Smooth muscle cell of the brain vasculature (primary cell): ENCODE results near the gene SPTLC2.
"Not testable (repeated sequence)": the region's sequence is repeated elsewhere in the genome, so short reads cannot be mapped to it uniquely, and the experiment has no call there.

Experiments
- DNase-seq: peaks from one replicate; pipeline ENCODE4 v3.0.0-alpha.2; 2012; ENCODE audit warnings: low read depth, low spot score

The SPTLC2 gene

DNA sequence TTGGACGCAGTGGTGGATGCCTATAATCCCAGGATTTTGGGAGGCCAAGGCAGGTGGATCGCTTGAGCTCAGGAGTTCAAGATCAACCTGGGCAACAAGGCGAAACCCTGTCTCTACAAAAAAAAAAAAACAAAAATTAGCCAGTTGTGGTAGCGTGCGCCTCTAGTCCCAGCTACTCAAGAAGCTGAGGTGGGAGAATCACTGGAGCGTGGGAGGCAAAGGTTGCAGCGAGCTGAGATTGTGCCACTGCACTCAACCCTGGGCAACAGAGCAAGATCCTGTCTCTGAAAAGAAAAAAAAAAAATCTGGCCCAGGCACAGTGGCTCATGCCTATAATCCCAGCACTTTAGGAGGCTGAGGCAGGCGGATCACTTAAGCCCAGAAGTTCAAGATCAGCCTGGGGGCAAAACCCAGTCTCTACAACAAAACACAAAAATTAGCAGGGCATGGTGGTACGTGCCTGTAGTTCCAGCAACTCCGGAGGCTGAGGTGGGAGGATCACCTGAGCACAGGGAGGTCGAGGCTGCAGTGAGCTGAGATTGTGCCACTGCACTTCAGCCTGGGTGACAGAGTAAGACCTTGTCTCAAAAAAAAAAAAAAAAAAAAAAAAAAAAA lies 27.9 kb downstream of the SPTLC2 start:
- DNase-seq, result not testable (repeated sequence)

DNA sequence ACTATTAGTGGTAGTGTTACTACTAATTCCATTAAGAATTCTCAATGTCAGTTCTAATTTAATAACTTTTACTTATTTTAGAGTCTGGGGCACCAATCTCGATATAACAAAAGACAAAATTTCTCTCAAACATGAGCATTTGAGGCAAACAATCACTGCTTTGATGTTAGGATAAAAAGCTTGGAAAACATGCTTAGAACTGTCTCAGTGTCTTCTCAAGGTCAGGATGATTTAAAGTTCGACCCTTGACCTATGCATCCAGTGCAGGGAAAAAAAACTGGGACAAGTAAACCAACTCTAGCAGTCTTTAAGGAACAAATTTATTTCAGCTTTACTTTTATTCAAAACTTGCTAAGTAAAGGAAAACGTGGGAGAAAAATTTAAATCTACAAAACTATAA lies 31.1 kb downstream of the SPTLC2 start:
- DNase-seq, result no peak

DNA sequence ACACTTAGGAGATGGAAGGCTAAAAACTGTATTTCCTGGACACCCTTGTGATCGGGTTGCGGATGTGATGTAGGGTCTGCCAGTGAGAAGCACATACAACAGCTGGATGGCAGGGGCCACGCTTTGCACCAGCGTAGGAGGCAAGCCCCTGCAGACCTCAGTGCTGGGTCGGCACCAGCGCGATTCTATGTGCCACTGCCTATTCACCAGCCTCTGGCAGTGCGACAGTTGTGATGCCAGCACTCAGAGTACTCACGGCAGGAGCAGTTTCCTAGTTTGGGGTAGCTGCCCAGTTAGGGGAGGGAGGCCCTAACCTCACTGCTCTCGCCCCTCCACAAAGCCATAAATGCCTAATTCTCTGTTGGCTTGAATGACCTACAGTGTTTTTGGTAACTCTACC lies 31.6 kb downstream of the SPTLC2 start:
- no peak for DNase-seq

DNA sequence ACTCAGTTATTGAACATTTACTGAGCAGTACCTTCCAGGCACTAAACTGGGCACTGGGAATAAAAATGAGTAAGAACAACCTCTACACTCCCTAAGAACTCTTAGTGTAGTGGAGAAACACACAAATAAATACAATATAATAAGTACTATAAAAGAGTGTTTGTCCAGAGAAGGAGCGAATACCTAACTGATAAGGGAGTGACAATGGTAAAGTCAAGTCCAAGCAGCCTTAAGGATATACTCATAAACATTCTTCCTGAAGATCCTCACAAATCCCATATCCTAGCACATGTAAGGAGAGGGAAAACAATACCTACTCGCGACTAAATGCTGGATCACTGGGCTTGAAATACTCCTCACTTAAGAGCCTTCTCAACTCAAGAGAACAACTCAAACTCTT lies 32.8 kb downstream of the SPTLC2 start:
- DNase-seq, result no peak

DNA sequence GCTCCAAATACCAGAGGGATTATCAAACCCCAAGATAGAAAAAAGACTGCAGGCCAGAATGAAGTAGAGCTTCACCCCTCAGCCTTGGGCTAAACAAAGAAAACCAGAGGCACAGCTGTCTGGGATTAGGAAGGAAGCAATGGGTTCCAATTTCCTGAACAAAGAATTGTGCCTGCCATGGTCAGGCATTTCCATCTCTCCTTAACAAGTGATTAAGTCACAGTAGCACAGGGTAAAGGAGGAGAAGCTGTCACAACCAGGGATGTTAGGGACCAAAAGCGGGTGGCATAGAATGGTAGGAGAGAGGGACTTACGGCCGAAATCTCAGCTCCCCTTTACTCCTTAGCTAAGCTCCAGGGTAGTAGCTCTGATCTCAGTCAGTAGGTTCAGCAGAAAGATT lies 33.9 kb downstream of the SPTLC2 start:
- no peak for DNase-seq

DNA sequence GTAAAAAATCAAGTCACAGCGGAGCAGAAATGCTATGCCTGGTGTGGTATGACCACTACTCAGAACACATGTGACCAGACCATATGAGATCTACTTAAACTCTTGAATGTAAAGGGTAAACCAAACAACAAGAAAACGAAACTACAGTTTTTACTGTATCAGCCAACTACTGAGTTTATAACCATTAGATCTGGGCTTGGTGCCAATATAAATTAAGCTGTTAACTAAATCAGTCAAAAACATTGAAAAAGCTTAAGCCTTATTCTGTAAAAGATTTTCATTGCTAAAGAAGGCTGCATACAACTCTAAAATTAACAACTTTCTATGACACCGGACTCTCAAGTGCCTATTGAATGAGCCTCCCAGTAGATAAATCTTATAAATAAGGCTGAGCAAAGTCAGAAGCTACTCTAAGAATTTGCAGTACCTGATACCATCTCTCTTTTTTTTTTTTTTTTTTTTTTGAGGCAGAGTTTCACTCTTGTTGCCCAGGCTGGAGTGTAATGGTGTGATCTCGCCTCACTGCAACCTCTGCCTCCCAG lies 35.4 kb downstream of the SPTLC2 start:
- DNase-seq, result peak; percentile 57

DNA sequence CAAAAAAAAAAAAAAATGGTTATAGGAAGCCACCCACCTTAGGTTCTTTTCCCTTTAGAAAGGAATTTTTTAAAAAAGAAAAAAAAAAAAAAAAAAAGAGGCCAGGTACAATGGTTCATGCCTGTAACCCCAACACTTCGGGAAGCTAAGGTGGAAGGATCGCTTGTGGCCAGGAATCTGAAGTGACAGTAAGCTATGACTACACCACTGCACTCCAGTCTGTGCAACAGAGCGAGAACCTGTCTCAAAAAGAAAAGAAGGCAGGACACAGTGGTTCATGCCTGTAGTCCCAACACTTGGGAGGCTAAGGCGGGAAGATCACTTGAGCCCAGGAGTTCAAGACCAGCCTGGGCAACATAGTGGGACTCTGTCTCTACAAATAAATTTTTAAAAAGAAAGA lies 36.0 kb downstream of the SPTLC2 start:
- DNase-seq, result no peak

DNA sequence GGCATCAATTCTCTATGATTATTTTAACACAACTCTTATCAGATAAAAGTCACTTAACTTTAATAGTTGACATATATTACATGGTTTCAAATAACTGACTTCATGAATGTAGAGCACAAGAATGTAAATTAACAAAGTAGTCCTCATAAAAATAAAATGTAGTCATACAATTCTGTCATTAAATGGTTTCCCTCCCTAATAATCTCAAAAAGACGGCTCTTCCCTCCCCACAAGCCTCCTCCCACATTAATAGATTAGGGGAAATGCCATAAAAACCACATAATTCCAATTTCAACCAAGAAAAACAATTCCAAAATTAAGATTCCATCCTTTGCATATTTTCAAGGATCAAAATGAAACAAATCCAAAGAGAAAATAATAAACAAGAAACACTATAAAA lies 36.7 kb downstream of the SPTLC2 start:
- no peak for DNase-seq

DNA sequence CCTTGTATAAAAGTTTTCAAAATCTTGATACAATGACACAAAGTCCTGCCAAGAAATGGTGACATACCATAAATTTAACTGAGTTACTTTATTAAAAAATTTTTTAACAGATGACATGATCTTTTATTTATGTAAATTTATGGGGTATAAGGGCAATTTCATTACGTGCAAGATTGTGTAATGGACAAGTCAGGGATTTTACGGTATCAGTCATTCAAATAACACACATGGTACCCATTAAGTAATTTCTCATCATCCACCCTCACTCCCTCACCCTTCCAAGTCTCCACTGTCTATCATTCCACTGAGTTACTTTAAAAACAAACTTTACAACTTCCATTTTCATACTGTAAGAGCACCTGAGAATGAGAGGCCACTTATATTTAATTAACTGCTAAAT lies 37.4 kb downstream of the SPTLC2 start:
- no peak for DNase-seq

DNA sequence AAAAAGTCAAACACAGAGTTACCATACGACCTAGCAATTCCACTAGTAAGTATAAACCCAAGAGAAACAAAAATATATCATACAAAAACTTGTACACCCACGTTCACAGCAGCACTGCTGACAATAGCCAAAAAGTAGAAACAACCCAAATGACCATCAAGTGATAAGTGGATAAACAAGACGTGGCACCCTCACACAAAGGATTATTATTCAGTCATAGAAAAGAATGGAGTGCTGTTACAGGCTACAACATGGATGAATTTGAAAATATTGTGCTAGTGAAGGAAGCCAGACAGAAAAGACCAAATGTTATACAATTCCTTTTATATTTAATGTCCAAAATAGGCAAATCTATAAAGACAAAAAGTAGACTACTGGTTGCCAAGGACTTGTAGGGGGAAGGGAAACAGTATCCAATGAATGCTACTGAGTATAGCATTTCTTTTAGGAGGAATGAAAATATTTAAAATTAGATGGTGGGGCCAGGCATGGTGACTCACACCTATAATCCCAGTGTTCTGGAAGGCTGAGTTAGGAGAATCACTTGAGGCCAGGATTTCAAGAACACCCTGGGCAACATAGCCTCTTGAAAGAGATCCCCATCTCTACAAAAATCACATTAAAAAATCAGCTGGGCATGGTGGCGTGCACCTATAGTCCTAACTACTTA lies 41.9 kb downstream of the SPTLC2 start:
- DNase-seq, result no peak

DNA sequence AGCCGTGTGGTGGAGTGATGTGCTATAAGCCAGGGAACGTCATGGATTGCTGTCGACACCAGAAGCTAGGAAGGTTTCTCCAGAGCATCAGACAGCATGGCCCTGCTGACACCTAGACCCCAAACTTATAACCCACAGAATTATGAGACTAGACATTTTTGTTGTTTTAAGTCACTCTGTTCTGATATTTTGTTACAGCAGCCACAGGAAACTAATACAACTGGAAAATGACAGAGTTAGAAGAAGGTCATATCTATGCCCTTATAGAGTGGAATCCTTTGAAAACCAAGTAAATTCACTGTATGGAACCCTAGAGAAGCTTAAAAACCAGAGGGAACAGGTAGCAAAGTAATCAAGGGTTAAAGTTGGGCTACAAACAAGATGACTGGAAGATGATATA lies 42.5 kb downstream of the SPTLC2 start:
- no peak for DNase-seq

DNA sequence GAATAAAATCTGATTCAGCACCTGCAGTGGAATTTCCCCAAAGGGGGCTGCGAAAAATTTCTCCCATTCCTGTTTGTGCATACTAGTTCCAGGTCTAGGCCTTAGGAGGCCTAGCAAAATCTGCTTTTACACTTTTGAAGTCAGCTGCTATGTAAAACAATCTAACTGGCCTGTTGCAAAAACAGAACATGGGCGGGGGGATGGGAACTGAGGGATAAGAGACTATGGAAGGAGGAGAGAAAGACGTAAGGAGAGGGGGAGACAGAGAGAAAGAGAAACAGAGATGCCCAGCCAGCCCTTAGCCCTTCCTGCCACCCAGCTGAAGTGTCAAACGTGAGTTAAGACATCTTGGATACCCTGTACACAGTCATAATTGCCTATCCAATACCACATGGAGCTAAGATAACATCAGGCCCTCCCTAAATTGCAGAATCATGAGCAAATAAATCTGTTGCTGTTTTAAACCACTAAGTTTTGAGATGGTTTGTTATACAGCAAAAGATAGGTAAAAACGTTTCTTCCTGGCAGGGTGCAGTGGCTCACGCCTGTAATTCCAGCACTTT lies 45.6 kb downstream of the SPTLC2 start:
- DNase-seq, result no peak

DNA sequence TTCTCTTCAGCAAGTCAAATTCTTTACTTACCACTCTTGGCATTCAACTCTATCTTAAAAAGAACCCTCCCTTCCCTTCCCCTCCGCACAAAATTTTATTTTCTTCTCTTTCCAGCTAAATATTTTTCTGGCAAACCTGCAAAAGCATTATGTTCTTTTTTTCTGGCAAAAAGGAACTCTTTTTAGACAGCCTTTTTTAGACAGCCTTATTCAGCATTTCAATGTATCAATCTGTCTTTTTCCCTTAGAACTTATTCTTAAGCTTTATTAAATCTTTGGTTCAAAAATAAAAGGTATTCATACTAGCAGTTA lies 50.5 kb downstream of the SPTLC2 start:
- no peak for DNase-seq

DNA sequence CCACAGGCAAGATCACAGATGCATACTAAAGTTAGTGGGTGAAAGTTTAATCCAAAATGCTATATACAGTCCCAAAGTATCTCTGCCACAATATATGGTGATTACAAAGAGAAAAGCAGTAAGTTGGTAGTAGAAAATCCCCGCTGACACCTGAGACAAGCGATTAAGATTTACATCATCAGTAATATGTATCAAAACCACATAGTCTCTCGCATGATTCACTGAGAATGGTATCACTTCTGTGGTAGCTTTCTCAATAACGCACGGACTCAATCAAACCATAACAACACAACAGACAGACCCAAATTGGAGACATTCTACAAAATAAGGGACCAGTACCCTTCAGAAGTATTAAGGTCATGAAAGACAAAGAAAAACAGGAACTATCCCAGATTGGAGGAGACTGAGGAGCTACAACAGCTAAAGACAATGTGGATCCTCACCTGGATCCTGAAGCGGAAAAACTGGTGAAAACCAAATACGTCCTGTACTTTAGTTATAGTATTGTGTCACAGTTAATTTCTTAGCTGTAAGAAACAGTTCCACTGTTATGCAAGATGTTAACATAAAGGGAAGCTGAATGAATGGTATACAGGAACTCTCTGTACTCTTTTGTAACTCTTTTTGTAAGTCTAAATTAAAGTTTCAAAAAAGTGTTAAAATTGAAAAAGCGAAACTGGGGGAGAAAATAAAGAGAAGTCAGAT lies 51.0 kb downstream of the SPTLC2 start:
- DNase-seq, result no peak

DNA sequence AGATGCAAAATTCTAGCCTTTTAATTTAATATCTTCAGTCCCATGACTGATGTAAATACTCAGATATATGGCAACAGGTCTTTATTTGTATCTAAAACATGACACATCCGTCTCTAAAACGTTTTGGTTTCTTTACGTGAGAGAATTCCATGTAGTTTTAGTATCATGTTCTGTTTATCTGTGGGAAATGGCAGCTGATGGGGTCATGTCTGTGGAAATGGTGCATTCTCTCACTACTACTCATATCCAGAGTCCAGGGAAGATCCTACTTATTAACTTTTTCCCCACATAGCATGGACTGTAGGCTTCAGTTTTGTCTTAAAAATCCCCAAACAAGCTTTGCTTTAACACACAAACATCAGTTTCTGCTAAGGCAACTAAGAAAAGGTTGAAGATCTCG lies 53.8 kb downstream of the SPTLC2 start:
- peak; percentile 73 for DNase-seq

DNA sequence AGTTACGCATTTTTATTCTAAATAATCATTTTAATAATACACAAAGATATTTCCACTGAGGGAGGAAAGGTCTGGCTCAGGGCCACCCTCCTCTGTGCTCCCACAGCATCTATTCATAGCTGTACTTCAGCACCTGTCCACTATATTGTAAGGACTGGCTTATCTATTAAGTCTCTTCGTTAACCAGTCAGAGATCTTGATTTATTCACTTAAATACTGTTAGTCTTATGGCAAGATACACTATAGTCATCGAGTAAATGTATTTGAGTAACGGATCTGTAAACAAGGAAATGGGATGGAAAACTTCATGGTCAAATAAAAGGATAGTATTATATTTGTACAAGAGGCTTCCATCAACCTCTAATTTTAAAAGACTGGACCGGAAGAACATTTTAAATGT lies 54.6 kb downstream of the SPTLC2 start:
- DNase-seq, result no peak

DNA sequence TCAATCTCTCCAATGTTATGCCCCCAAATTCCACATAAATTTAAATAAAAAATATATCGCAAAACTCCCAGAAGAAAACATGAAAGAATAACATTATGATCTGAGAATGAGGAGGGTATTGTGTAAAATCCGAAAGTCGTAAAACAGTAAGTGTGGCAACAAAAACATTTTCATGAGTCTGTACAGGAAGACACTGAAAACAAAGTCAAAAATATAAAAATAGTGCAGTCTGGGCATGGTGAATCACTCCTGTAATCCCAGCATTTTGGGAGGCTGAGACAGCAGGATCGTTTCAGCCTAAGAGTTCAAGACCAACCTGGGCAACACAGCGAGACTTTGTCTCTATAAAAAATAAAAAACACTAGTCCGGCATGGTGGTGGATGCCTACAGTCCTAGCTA lies 57.1 kb downstream of the SPTLC2 start:
- DNase-seq, result no peak

DNA sequence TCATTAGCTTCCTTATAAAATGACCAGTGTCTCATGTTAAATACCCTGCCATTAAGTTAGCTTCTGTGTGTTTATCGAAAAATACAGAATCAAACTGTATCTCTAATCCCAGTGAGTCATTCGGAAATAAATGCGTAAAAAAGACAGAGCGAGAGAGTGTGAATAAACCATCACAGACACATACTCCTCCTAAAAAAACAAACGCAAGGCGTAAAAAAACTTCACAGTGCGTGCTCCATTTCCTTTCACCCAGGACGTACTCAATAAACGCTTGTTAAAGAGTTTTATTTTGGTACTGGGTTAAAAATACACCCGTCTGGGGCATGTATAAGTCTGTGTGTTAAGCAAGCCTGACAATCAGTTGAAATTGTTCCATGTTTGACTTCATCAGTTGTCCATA lies 59.0 kb downstream of the SPTLC2 start:
- no peak for DNase-seq

DNA sequence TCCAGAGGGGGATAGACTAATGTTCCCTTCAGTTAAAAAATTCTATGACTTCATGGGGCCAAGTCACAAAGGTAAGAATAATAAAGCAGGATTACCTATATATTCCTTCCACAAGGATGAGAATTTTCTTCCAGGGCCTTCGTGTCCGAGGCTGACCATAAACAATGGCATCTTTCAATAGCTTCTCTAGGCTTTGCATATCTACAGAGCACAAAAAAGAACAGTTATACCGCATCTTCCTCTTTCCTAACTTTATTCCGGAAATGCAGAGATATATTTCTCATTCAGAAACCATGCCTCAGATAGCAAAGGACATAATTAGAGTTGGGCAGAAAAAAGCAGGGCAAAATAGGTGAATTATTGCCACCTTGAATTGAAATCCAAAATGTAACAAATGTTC lies 59.5 kb downstream of the SPTLC2 start:
- DNase-seq, result no peak

DNA sequence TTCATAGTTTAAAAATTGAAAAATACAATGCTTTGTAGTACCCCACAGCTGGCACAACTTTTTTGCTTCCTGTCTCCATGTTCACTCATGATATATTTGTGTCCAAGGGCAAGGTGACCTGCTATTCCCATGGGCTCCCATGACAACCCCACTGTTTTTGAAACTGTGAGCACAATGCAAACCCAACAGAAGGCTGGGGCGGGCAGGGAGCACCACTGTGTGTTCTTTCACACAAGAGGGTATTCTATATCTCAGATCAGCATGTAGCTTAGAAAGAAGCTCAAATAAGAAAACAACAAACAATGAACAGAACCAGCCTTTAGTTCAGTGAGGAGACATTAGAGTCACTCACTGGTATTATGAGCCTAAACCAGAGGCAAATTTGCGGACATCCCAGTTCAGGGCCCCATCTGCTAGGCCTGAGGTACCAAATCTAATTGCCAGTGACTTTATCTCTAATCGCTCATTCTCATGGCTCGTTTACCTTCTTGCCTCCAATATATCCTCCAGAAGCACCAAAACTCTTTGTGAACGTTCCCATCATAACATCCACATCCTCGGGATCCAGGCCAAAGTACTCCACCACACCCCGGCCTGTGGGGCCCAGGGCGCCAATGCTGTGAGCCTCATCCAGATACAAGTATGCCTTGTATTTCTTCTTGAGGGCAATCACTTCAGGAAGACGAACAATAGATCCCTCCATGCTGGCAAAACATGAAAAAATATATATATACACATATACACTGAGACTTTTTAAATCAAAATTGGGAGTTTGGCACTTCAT lies 61.4 kb downstream of the SPTLC2 start:
- no peak for DNase-seq

DNA sequence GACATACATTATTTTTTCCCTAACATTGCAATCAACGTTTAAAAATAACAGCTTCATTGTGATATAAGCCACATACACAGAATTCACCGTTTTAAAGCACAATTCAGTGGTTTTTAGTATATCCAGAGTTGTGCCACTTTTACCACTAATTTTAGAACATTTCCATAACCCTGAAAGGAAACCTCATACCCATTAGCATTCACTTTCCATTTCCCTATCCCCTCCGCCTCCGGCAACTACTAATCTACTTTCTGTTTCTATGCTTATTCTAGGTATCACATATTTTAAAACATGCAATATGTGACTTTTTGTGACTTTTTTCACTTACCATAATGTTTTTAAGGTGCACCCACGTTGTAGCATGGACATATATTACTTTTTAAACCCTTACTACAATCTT lies 62.2 kb downstream of the SPTLC2 start:
- no peak for DNase-seq

DNA sequence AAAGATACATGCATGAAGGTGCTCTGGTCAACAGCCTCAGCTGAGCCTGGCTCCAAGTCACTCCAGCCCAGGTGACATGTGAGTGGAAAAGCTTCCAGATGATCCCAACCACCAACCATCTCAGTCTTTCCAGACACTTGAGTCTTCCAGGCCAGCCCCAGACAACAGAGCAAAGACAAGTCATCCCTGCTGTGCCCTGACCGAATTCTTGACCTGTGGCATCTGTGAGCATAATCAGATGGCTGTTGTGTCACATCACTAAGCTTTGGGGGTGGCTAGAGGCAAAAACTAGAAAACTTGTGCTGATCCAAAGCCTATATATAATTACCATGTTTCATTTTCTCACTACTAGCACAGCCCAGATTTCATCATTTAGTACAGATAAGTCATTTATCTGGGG lies 67.0 kb downstream of the SPTLC2 start:
- no peak for DNase-seq
